ENCODE measurements around the gene HOXA9.

Gene HOXA9

DNA sequence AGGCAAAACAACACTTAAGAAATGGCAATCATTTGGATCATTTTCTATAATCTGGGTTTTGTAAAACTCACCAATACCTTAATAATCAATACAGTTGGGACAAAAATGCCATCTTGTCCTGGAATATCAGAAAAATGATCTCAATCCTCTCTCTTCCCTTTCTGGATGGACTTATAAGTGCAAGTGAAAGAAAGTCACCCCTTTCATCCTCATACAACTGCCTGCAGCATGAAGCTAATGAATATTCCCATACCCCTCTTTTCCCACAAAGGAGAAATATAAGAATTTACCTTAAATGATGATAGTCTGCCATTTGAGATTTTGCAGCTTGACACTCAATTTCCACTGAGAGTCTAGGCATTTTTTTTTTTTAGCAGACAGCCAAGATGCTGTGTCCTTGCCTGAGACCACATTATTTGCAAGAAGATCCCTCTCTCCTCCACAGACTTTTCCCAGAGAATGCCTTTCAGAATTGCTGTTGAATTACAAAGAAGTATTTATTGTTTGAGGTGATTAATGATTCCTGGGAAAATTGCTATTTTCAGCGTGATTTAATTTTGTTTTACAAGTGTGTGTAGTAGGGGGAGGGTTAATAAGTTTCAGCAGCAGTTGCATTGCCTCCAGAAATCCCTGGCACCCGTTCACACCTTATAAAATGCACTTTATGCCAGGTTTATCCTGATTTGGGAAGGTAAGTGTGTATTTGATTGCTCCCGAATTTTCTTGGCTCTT, 38.6 kb downstream of the HOXA9 start:
- no peak for DNase-seq

DNA sequence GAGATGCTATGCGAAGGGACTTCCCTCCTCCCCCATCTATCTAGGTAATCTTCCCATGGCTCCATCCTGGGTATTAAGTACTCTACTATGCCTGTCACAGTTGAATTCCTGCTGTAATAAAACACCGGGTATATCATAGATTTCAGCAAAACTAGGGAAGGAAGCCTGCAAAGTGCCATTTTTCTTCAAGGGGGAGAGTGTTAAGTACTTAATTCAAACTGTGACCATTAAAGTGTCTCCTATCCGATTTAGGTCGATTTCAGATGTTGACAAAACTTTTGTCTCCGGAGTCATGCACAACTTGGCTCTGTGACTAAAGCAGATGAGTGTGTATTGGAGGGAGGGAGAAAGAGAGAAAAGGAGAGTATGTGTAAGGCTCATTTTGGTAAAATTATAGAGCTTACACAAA, 39.3 kb downstream of the HOXA9 start:
- no peak for ATAC-seq
- DNase-seq, result no peak

More for the DNA sequence above, 38.6 kb downstream of the HOXA9 start:
- ATAC-seq, result no peak

DNA sequence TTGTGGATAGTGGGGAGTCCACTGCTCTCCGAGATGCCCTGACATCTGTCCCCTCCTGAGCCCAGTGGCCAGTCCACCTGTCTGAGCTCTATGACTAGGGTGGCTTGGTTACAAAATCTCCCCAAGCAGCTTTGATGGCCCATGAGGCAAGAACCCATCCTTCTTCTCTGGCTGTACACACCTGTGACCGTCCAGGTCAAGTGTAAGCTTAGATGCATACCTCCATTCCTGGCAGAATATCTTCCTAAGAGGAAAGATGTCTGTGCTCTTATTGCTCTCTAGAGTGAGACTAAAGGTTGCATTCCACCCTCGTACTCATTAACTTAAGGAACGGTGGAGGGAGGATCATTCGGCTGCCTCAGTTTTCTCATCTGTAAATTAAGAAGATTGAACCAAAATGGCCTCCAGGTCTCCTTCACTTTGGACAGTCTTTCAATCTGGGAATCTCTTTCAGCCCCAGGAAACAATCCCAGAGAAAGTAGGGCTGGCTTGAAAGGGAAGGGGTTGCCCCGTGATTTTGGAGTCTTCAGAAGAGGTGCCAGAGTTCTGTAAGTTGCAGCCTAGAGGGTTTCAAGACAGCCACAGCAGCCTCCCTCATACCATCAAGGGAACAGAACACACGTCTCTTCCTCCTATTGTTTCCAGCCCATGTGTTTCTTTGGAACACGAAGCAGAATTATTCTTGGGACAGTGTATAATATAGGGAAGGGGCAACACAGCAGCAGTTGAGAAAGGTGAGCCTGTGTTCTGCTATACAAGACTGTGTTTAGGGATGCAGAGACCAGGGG, 40.2 kb downstream of the HOXA9 start:
- DNase-seq, result no peak
- no peak for ATAC-seq

DNA sequence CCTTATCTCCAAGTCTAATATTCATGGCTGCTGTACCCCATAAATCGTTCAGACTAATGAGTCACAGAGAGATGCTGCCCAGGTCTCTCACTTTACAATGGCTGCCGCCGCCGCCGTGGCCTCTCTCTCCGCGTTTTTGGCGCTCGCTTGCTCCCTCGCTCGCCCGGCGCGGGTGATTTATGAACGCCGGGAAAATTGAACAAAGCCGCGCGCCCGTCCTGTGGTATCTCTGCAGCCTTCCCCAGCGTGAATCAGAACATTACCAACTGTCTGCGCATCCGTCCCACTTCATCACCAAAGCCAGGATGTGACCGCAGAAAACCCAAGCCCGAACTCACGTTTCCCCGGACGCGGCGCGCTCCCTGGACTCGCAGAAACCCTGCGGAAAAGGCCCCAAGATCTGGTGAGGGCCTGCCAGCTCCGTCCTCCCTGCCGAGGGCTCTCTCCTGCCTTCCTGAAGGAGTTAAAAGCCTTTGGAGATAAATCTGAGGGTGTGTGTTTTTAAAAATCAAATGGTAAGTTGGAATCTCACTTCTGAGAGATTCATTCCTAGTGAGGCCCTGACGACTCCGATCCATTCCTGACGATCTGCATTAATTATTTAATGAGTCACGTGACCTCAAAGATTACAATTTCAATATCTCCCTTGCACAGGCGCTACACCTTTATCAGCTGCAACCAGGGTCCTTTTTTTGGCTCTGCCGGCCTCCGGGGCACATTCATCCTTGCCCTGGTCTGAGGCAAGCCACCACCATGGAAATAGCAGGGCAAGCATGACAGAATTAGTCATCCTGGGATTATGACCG, 41.0 kb downstream of the HOXA9 start:
- ATAC-seq, result no peak
- no peak for DNase-seq

- ATAC-seq (no peak), DNase-seq (no peak)
Observed at GRCh38 chr7:27123477-27124053, 41.8 kb downstream of the HOXA9 start.

DNA sequence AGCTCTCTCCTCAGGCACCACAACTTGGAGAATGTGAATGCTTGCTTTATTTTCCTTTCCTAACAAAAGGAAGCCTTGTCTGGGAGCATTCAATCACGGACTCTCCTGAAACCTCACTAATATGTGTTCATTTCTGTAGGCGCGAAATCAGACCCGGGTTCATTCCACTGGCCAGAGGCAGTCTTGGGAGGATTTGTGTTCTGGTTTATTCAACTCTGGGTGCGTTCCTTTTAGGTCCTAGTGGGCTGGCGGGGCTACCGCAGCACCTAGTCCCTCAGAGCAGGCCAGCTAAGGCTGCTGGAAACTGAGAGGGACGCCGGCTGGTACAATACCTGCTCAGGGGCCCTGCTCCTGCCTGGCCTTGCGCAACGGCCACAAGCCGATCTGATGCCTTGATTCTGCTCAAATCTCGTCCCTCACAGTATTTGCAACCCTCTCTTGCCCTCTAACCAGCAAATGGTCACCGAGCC, 42.3 kb downstream of the HOXA9 start:
- ATAC-seq, result no peak
- no peak for DNase-seq

- no peak for DNase-seq
- ATAC-seq, result no peak
Observed at GRCh38 chr7:27122077-27122910, 43.0 kb downstream of the HOXA9 start.

DNA sequence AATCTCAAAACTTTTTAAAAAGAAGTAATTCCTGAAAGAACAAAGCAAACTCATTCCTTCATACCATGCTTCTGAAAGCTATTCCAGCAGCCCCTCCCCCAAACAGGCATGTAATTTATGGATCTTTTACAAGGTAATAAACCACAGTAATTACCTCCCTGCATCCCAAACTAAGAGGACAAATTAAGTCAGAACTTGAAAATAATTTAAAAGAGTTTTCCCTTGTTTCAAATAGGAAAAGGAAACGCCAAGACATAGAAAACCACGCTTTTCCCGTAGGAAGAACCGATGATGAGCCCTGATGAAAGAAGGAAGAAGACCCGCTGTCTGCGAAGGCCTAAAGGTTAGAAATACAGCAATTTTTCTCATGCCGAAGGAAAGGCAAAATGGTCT, 43.7 kb downstream of the HOXA9 start:
- DNase-seq (no peak), ATAC-seq (no peak)

DNA sequence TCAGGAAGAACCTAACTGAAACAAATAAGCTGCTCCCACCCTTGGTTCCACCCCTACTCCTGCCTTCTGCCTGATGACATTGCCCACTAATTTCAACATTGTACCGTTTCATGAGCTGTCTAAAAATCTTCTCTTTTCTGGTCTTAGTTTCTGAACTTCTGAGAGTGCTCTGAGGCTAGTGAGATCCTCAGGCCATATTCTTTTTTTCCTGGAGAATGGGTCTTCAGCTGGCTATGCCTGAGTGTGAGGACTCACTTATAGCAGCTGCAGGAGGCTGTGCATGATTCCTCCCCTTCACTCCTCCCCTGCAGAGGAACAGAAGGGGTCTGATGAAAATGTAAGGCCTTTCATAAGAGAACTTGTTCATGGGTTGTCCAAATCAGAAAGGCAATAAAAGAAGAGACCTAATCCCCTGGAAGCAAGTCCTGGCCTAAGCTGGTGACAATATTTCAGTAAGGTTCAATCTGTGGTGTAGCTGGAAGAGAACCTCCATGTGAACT, 45.9 kb downstream of the HOXA9 start:
- no peak for DNase-seq
- no peak for ATAC-seq

GRCh38 chr7:27118580-27118979, 46.8 kb downstream of the HOXA9 start:
- no peak for DNase-seq
- ATAC-seq, result no peak

DNA sequence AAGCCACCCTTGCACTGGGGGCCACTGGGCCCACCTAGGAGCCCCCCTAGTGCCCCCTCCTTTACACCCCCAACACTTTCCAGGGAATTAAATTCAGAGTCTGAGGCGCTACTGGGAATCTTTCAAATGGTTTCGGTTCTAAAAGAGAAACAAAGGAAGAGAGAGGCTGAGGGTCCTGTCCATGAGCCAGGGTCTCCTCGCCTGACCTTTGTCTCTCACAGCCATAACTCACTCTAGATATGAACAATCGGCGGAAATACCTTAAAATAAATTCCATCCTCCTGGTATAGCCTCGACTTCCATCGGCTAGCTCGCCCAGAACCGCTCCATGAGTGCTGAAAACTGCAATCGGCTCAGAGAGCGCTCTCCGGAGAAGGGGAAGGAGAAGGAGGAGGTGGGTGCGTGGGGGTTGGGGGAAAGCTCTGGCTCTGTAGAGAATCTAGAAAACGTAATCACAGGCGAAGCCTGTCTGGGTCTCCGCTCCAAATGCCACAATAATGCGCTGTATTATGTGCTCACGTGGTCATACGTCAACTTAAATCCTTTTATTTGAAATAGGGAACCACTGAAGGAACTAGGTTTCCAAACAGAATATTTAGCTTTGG, 47.3 kb downstream of the HOXA9 start:
- DNase-seq, result no peak

DNA sequence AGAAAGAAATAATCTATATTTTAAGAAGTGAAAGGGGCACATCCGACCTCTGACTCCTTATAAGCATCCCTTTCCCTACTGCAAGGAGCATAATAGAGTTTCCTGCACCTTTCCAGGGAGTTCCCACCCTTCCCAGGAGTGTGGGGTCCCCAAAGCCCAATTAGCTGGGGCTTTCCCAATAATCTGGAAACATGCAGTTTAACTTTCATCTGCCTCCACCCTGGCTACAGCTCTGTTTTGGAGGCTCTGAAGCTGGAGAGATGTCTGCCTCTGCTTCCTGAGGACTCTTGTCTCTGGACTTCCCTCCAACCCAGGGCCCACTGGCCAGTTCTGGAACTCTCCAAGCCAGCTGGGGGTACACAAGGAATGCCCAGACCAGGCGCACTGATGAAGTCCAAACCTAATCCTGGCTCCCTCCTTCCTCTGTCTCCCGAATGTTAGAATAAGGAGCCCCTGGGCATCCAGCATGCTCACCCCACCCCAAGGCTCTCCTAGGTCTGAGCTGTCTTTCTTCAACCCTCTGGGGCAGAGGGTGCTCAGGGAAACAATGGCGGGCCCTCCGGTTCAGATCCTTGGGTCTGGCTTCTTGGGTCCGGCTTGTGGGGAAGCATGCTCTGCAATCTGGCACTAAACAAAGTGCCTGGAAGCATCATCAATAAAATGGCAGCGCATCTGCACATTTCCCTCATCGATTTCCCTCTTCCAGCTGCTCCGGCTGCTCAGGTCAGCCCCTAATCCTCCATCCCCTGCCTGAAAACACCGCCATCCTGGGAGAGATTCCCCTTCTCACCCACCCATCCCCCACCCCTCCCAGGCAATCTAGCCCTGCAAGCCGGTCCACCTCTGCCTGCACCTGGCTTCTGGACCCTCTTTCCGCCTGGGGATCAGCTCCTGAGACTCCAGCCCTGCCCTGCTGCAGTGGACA, 48.1 kb downstream of the HOXA9 start:
- no peak for DNase-seq
- no peak for ATAC-seq

More for the DNA sequence above, 47.3 kb downstream of the HOXA9 start:
- ATAC-seq, result no peak

DNA sequence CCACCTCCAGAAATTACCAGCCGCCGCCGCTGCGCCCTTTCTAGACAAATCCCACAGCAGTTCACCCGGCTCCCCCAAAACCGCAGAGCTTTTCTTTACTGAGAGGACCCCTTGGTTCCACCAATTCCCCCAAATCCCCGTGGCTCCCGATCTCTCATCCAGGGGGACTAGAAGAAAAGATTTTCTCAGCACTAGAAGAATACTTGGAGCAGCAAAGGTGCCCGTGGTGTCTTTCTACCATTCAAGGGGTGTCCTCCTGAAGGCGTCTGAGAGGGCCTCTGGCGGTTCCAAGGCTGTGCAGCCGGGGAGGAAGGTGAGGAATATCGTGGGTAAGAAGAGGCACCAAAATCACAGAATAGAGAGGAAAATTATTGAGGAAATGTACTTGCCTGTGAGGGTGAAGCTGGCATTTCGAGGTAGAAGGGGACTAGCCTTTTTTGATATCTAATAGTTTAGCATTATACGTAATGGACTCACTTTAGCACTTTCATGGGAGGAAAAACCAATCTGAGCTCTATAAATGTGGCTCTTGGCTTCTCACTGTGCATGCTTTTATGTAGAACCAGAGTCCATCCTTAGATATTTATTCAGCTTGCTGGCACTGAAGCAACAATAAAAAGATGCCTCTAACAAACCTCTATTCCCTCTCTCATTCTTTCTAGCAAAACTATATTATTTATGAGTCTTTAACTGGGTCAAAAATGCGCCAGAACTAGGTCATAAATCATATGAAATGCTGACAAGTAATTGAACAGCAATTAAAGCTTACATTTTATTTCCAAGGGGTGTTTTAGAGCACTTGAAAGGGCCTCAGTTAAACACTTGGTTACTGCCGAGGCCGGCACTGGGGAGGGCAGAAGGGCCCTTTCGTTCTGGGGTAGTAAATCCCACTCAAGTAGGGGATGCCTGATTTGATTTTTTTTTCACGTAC, 49.0 kb downstream of the HOXA9 start:
- DNase-seq (no peak), ATAC-seq (no peak)

DNA sequence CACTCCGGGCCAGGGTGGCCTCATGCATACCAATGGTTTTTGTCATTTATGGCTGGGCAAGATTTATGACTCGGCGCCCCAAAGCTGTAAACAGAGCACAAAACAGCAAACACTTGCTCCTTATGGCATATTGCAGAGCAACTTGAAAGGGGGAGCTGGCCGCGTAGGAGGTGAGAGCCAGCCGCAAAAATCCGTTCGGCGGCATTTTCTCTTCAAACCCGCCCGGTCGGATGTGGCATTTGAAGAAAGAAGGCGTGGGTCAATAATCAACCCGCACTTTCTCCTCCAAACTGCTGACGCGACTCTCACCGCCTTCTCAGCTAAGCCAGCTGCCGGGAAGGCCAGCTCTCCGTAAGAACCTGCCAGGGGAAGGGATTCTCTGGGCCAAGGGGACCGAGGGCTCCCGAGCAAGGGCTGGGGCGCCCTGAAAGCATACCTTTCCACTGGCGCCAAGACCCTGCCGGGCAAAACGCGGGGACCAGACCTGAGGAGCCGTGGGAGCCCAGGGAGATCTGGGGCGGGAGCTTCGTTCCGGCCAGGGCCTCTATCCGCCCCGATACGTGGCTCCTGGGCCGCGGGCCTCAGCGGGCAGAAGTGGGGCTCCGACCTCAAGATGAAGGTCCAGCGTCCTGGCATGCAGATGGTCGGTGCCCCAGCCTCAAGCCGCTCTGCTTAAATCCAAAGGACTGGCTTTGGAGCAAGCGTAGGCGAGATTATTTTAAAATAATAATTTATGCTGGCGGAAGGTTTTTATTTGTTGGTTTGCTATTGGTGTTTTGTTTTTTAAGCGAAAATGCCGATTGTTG, 49.9 kb downstream of the HOXA9 start:
- DNase-seq (no peak), ATAC-seq (no peak)

DNA sequence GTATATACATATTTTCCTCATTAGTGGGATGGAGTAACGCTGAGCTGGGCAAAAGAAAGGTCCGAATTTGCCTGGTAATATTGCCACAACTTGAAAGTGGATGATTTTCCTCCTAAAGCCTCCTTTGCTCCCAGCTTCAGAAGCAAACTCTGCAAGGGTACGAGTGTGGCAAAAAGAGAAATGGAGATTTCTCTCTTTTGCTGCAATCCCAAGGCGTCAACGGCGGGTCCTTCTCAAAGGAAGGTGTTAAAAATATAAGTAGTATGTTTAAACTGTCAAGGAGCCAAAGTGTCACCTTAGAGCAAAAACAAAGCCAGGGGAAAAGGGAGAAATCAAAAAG, 50.5 kb downstream of the HOXA9 start:
- DNase-seq, result no peak
- no peak for ATAC-seq

DNA sequence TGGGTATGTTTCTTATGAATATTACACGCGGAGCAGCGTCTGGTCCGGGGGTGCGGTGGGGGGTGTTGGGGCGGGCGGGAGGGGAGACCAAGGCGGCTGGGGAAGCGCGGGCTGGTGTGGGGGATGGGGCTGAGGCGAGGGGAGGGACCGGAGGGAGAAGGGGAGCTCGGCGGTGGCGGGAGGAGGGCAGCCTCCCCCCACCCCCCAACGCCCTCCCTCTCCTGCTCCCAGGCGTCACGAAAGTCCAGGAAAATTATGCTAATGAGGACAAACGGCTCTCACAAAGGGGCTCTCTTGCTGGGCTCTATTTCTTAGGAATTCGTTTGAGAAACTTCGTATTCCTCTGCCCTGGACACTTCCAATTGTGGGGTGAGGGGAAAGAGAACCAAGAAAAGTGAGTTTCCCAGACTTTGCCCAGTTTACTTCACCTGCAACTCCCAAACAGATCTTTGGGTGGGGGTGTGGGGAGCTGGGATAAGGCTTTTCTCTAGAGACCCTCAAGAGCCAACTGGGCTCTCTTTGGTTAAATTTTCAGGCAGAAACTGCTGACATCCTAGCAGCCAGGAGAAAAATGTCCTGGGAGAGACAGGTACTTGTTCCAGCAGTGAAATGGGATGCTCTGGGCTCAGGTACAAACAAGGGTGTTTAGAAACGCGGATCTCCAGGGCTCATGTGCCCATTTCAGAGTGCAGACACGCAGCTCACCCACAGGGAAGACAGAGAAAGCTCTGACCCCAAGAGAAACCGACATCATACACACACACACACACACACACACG, 51.2 kb downstream of the HOXA9 start:
- no peak for DNase-seq

More for the DNA sequence above, 51.2 kb downstream of the HOXA9 start:
- no peak for ATAC-seq
